HPDE6-E6E7 (cell line): ENCODE measurements around the gene DHCR24.
A peak's percentile ranks its signal among the peaks of the same experiment; 100 is the strongest.

Experiments
- DNase-seq: peaks from one replicate; pipeline ENCODE4 v3.0.0; 2011; ENCODE audit warnings: missing footprints; ENCODE audit errors: extremely low spot score

The DHCR24 gene

DNA sequence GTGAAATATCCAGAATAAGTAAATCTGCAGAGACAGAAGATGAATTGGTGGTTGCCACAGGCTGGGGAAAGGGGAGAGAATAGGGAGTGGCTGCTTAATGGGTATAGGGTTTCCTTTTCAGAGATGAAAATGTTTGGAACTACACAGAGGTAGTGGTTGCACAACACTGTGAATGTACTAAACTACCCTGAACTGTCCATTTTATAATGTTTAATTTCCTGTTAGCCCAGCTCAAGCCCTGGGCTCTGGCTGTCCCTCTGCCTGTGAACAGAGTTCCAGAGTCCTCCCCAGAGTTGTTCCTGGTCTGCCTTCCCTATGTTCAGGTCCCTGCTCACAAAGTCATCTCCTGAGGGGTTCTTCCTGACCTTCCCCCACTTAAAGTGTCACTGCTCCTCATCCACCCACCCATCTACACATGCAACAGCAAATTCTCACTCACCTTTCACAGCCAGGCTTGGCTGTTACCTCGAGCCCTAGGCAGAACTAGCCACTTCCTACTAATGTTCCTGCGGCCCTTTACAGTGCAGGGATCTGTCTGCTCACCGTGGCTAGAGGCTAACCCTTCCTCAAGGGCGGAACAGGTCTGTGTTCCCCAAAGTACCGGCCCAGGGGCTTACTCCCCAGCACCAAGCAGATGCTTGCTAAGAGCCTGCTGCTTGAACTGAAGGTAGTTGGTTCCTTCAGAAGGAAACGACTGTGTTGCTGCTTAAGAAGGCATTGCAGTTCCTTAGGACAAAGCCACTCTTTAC, 22.4 kb downstream of the DHCR24 start:
- DNase-seq = no peak

DNA sequence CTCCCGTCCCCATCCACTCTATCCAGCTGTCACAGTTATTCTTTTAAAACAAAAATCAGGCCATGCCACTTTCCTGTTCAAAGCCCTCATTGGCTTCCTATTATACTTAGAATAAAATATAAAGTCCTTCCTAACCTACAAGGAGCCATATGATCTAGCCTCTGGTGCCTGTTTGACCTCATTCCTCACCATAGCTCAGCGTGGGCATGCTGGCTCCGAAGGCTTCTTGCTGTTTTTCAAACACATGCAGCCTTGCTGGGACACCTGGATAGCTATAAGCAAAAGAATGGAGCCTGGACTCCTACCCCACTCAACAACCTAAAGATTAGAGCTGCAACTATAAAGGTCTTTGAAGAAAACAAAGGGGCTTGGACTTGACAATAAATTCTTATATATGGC, 23.7 kb downstream of the DHCR24 start:
- no peak for DNase-seq

- no peak for DNase-seq
Measured at GRCh38 chr1:54861070-54861761, 25.8 kb downstream of the DHCR24 start.

GRCh38 chr1:54859700-54860391, 27.1 kb downstream of the DHCR24 start:
- DNase-seq = no peak

DNA sequence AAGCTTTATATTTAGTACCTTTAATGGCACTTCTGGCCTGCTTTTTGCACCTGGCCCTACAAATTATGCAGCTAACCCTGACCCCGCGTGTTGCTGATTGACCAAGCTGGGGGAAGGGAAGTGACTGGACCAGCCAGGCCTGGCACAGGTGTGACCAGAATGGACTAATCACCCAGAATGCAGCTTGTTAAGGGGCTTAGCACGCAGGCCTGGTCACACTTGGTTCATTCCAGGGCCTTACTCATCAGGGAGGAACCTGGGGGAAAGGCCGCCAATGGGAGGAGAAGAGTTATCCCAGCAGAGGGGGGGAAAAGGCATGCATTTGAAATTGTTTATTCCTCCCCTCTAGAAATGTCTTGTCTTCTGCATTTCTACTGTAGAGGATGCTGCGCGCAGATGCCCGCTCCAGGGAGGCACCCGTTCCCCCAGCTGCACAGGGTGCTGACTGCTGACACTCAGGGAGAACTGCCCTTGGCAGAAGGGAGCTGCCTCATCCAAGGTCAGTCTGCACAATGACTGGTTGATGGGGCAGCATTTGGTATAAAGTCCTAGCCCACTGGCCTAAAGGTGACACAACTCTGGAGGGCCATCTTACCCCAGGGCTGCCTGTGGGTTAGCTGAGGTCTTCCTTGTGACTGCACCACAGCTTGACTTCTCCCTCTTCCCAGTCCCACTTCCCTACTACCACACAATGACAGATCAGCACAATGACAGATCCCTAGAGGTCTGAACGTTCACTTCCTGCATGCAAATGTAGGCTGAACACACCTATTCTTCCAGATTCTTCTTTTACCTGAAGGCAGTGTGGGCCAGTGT, 29.0 kb downstream of the DHCR24 start:
- DNase-seq = peak; percentile 74

DNA sequence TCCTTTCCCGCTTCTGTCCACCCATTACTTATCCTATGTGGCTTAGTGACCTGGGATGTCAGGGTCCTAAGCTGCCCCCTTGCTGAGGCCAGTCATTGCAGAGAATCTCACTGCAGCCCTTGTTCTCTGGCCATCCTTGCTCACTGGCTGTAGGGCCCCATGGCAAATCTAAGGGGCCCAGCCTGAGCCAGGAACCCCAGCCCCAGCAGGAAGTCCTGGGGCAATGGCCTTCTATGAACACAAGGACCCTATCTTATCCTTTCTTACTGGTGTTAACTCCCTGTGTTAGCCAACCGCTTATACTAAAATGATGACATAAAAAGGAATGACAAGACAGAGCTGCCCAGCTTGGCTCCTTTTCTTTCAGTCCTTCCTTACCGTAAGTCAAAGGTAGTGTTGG, 29.9 kb downstream of the DHCR24 start:
- no peak for DNase-seq

- DNase-seq = no peak
Measured at GRCh38 chr1:54854381-54855020, 32.5 kb downstream of the DHCR24 start.

DNA sequence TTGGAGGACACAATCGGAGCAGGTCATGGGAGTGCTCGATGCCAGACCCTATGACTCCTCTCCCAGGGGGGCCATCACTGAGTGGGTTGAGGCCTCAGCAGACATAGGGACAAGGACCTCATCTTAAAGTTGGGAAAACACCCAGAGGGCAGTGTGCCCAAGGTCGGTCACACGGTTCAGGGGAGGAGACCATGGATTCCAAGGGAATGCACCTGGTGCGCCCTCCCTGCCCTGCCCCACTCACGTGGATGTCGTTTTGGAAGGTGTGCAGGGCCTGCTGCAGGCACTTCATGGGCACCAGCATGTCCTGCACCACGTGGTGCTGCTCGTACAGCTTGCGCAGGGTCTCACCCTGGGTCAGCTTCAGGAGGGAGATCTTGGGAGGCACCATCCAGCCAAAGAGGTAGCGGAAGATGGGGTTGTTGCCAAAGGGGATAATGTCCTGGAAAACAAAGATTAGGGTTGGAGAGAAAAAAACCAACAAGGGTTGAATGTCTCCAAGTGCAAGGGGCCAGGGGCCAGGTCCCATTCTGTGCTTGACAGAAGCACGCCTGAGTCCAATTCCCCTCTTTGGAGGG, 33.1 kb downstream of the DHCR24 start:
- DNase-seq = no peak

- no peak for DNase-seq
Measured at GRCh38 chr1:54853096-54853792, 33.8 kb downstream of the DHCR24 start.

DNA sequence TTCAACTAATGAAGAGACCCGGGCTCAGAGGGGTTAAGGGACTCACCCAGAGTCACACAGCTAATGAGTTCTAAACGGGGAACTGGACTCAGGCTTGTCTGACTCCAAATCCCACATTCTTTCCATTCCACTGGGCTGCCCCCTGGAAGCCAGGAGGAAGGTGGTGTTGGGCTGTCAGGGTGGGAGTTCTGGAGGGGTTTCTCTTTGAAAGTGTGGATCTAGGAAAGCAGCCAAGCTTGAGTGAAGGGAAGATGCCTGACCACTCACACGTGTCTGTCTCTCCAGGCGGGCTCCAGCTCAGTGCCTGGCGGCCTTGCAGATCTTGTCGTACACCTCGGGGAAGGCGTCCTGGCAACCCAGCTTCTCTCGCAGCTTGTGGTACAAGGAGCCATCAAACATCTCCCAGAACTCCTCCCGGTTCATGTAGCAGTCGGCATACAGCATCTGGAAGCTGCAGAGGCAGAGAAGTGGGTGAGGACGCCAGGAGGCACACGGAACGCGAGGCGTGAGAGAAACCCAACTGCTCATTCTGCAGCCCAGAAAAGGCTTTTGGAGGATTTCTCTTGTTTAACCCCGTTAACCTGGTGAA, 35.0 kb downstream of the DHCR24 start:
- no peak for DNase-seq

GRCh38 chr1:54851406-54851805, 35.6 kb downstream of the DHCR24 start:
- DNase-seq = no peak

- DNase-seq = no peak
Measured at GRCh38 chr1:54850737-54851136, 36.3 kb downstream of the DHCR24 start.

DNA sequence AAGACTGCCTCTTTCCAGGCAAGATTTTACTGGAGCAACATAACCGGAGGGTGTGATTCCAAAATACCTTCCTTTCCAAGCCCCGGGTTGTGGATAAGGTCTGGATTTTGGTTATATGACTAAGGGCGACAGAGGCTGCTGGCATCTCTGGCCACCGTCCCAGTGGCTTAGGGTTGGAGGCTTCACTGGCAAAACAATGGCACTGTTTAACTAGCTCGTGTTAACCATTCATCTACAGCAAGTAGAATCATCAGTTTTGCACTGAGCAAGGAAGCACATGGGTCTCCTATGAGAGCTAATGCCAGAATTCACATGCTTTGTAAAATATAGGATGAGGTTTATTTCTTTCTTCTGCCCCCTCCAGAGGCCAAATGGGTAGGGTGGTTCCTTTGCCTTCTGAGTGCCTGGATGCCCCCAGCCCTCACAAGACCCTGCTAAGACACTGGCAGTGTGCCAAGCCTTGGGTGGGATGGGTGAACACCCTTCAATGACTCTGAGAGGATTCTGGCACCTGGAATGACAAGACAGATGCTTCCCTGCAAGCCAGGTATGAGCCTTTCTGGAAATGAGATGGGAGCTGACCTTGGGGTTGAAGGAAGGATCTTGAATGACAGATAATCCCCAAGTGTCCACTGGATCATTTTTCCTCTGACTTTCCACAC, 36.8 kb downstream of the DHCR24 start:
- DNase-seq = no peak

DNA sequence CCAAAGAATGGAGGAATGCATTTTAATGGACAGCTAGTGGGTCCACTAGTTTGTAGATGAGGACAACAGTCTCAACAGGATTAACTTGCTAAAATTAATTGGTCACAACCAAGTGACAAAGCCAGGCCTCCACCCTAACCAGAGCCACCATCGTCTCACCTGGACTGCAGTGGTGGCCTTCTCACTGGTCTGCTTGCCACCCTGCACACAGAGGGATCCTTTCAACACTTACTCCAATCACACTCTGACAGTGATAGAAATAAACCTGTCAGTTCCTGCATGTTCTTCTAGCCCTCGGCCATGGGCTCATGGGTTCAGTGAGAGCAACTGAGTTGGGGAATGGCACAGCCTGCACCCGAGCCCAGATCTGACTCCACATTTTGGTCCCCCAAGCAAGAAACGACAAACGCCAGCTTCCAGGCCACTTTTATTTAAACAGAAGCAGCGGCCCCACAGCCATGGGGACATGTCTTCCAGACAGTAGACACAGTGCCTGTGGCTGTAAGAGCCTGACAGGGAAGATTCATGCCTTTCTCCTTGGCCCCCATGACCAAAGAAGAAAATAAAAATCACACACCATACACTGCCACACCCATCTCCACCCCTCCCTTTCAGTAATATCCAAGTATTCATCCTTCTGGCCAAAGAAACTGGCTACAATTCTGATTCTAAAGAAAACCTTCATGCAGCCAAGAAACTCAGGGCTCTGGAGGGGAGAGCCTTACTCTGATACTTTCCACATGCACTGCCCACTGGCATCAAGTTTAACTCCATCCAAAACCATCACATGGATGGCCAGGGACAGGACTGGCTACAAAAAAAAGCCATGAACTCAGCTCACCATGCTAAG, 37.6 kb downstream of the DHCR24 start:
- no peak for DNase-seq

DNA sequence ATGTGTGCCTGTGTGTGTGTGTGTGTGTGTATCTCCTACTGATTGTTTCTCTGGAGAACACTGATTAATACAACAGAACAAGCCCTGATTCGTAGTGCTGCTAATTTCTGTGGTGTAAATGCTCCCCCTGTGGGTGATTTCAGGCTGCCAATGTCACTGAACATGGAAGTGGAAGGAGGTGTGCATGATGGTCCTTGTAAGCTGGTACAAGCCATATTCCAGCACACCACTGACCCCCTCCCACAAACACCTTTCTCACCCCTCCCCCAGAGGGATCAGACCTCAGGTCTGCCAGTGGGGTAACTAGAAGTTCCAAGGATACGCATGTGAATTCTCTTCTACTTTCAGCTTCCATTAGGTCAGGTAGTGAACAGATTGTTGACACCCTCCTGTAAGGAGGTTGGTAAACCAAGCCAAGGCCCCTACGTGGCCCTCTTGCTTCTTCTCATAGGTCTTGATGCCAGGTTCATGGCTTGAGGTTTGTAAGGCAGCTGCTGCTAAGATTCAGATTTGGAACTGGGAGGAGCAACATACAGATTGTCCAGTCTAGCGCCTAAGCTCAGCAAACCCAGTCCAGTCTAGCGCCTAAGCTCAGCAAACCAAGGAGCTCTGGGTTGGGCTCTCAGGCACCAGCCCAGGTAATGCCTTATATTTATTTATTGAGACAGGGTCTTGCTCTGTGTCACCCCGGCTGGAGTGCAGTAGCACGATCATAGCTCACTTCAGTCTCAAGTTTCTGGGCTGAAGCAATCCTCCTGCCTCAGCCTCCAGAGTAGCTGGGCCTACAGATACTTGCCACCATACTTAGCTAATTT, 38.7 kb downstream of the DHCR24 start:
- DNase-seq = no peak

- DNase-seq = no peak
Measured at GRCh38 chr1:54846716-54847284, 40.2 kb downstream of the DHCR24 start.

- DNase-seq = no peak
Measured at GRCh38 chr1:54846301-54846700, 40.7 kb downstream of the DHCR24 start.
